ENCODE data around the gene TAX1BP1.

Gene TAX1BP1

DNA sequence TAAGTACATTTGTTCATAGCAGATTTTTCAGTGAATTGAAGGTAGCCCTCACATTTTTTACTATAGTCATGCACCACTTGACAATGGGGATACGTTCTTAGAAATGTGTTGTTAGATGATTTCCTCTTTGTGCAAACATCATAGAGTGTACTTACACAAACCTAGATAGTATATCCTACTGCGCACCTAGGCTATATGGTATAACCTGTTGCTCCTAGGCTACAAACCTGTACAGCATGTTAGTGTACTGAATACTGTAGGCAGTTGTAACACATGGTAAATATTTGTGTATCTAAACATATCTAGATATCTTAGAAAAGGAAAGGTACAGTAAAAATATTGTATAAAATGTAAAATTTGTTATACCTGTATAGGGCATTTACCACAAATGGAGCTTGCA is 41.2 kb downstream of the TAX1BP1 start:
- no peak for DNase-seq (ENCODE audit: low read depth in 2 of 2)

DNA sequence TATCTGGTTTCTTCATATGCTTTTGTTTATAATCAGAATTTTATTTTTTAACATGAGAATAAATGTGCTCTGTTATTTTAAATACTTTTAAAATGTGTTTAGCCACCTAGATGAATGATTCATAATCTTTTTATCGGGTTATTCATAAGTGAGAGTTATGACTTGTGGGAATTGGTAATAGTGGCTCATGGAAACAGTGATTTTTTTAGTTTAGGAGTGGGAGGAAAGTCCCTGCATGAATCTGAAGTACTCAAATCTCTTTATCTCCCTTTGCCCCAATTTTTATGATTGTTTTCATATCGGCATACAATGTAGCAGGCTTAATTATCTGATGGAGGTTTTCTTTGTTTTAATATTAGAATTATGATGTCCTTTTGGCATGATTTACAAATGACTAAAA is 42.9 kb downstream of the TAX1BP1 start:
- no peak for DNase-seq (ENCODE audit: low read depth in 2 of 2)

DNA sequence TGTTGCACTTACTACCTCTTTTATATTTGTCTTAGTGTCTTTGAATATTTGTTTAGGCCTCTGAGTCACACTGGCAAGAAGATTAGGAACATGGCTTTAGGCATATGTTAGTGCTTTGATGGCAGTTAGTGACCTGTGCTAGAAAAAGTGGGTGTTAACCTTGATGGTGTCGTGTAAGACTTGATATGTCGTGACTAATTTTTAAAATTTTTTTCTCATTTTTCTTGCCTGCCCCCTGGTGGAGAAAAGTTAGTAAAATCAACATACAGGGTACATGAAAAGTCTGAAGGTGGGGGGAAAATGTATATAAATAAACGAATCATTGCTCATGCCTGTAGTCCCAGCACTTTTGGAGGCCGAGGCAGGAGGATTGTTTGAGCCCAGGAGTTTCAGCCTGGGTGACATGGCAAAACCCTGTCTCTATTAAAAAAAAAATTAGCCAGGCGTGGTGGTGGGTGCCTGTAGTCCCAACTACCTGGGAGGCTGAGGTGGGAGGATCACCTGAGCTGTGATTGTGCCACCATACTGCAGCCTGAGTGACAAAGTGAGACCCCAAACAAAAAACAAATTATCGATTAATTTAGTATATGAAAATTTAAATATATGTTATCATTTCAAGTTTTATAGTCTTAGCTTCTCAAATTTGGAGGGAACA is 44.6 kb downstream of the TAX1BP1 start:
- no peak for DNase-seq (ENCODE audit: low read depth in 2 of 2)

DNA sequence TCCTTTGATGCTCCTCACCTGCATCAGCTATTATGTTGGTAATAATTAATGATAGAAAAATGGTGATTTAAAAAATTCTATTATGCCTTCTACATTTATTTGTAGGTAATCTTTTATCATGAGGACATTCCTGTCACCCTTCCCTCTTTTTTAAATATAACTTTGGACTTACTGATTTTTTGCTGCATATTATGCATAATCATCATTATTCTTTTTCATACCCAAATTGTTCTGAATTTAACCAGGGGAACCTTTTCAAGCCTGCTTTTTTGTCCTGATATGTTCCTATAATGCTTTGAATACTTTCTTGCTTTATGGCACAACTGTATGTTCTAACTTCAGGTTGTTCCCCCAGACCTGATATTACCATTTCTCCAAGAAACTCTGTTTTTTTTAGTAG is 48.5 kb downstream of the TAX1BP1 start:
- no peak for DNase-seq (ENCODE audit: low read depth in 2 of 2)

DNA sequence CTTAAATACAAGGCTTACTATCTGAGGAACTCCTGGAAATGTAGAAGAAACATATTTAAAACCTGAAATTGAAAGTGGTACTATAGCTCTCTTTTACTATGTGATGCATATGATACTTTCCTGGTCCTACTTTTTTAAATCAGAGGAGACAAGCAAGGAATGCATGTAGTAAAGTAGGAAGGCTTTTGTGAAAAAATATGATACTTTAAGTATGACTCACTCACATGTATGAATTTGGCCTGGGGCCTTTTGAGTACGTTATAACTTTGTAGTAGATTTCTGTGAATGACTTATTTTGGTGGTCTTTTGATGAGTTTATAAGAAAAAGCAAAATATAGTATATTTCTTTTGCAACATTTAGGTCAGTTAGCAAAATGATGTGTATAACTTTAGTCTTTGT is 53.8 kb downstream of the TAX1BP1 start:
- no peak for DNase-seq (ENCODE audit: low read depth in 2 of 2)

DNA sequence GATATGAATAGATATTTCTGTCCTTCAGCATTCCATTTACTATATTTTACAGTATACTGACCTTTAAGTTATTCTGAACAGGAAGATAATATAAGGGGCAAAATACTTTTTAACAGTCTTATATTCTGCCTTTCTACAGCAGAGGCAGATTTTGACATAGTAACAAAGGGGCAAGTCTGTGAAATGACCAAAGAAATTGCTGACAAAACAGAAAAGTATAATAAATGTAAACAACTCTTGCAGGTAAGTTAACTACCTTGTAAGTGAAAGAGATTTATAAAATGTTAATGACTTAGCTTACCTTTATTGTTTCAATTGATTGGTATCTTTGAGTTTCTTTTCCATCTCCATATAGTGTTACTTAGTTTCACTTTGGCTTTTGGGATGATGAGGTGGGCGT is 56.0 kb downstream of the TAX1BP1 start:
- no peak for DNase-seq (ENCODE audit: low read depth in 2 of 2)

DNA sequence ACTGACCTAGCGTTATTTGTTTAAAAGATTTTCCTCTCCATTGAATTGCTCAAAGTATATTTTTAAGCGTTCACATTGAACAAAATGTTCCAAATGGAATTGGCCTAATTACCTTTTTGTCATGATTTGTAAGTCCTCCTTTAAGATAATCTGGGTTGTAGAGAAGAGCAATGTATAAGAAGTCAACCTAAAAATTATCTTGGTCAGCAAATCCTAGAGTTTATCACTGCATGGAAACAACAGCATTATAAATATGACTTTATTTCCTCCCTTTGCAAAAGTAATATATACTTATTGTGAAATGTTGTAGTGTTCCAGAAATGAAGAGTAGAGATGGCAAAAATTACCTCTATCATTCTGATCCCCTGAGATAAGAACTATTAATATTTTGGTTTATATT is 59.2 kb downstream of the TAX1BP1 start:
- DNase-seq (ENCODE audit: low read depth in 2 of 2), result no peak

DNA sequence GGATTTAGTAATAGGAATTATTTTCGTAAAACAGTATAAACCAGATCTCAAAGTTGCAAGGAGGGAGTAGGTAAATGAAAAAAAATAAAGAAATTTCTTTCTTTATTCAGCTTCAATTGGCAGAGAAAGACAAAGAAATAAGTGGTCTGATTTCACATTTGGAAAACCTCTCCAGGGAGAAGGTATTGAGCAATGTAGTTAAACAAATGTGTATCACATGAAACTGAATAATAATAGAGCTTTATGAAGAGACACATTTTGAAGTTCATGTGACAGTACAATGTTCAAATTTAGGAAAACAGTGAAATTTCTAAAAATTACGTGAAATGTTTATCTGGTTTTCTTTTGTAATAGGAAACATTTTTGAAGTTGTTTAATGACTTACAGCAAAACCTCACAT is 63.0 kb downstream of the TAX1BP1 start:
- DNase-seq (ENCODE audit: low read depth in 2 of 2), result no peak

DNA sequence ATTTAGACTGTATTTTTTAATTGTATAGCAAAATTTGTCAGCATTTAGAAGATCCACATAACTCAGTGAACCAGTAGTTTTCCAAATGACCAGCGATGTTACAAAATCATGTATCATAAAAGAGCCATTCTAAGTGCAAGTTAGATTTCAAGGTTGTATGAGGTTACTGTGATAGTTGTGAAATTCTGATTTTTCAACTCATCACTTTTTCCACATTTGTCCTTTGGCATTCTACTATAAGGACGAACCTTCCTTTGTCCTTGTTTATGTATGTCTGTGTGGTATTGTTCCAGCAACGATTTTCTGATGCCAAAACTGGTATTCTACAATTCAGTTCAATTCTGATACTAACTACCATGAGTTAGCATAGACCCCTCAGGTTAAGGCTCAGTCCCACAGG is 64.2 kb downstream of the TAX1BP1 start:
- no peak for DNase-seq (ENCODE audit: low read depth in 2 of 2)

DNA sequence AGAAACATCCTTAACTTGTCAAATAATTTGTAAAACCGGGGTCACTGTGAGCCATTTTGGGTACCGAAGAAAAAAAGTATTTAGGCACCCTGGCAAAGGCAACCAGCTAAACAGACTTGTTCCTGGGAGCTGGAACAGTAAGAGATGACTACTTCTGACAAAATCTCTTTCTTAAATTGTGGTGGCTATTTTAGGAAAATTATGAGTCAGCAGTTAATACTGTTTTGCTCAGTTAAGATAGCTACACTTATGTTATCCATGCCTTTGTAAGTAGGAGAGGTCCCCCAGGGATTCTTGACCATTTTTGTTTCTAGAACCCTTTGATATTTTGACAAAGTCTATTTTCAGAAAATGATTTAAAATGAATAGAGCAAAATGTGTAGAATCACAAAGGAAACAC is 68.7 kb downstream of the TAX1BP1 start:
- no peak for DNase-seq (ENCODE audit: low read depth in 2 of 2)

DNA sequence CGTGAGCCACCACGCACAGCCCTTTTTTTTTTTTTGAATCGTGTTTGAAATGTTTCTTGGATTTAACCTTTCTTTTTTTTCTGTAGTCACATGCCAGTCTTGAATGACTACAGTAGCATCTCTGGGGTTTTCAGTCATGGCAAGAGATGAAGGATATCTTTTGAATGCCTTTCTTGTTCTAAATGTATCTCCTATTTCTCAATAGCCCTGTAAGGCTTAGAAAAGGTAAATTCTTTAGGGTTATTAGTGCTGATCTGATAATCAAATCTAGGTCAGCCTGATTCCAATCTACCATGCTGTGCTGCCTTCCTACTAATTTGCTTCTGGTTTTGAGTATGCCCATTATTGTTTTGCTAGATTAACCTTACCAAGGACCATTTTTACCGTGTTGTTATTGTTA is 70.2 kb downstream of the TAX1BP1 start:
- DNase-seq (ENCODE audit: low read depth in 2 of 2), result no peak

DNA sequence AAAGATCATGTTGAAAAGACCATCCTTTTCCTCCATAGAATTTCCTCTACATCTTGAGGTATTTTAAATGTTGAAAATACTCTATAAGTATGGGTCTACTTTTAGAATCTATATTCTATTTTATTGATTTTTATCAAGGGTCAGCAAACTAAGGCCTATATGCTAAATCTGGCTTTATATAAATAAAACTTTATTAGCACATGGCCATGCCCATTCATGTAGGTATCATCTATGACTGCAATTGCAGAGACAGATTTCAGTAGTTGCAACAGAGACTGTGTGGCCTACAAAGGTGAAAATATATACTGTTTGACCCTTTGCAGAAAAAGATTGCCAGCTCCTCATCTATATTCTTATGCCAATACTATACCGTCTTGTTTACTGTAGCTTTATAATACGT is 72.7 kb downstream of the TAX1BP1 start:
- no peak for DNase-seq (ENCODE audit: low read depth in 2 of 2)

DNA sequence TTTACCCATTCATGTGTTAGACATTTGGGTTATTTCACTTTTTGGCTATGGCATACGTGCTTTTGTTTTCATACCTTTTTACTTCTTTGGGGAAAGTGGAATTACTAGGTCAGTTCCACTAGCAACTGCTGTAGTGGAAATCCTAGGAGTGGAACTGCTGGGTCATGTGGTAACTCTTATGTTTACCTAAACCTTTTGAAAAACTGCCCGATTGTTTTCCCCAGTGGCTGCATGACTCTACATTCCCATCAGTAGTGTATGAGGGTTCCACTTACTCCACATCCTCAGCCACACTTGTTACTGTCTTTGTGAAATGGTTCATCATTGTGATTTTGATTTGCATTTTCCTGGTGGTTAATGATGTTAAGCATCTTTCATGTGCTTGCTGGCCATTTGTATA is 82.3 kb downstream of the TAX1BP1 start:
- no peak for DNase-seq (ENCODE audit: low read depth in 2 of 2)

DNA sequence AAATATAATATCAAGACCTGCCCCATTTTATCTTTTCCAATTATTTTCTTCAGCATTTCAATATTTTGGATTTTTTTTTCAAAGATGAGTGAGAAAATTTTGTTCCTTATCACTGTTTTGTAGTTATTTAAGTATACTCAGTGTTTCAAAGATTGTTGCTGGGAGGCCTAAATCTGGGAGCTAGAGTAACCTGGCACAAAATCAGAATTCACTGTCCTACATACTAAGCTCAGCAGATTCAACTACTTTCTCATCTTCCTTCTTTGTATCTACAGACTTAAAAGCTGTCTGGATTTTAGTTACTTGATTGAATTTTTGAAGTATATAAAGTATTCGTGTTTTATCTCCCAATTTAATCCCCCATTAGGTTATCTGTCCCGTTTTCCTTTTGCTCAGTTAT is 85.9 kb downstream of the TAX1BP1 start:
- DNase-seq (ENCODE audit: low read depth in 2 of 2), result no peak

DNA sequence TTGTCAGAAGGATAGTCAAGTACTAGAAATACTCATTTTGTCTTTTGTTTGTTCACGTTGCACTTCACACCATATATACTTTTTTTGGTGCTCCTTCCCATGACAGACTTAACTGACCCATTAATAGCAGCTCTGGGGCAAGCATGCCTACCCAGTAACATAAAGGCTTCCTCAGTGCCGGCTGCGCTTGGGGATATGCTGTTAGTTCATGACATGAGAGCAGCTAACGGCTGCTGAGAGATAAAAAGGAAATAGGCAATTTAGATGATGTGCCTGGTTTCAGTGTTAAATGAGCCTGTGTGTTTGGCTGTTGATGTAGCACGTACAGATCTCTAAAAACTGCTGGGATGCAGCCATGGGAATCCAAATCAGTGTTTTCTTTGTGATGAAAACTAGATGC is 86.4 kb downstream of the TAX1BP1 start:
- DNase-seq (ENCODE audit: low read depth in 2 of 2), result no peak

DNA sequence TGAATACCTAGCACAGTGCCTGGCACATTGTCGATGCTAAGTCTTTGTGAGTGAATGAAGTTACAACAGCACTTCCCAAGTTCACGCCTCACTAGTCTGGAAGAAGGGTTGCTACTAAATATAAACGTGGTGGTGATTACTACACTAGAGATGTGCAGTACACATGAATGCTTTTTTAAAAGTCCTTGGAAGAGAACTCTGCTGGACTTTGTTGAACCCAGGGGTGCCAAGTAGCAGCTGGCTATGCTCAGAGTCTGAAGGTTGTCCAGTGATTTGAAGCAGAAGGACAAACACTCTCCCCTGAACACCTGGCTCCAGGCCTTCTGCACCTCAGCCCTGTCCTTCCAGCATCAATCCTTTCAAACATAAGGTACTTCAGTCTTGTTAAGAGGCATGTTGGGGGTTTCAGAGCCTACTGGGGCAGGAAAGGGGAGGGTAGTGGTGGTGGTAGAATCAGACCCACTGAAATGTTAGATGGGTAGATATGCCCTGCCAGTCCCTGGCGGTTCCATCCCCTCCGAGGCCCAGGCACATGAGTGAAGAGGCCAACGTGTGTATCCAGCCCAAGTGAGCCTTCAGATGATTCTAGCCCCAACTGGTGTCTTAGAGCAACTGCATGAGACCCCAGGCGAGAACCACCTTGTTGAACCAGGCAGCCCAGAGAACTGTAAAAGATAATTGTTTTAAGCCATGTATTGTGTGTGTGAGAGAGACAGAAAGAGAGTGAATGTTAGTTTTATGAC is 94.4 kb downstream of the TAX1BP1 start:
- no peak for DNase-seq (ENCODE audit: low read depth in 2 of 2)

DNA sequence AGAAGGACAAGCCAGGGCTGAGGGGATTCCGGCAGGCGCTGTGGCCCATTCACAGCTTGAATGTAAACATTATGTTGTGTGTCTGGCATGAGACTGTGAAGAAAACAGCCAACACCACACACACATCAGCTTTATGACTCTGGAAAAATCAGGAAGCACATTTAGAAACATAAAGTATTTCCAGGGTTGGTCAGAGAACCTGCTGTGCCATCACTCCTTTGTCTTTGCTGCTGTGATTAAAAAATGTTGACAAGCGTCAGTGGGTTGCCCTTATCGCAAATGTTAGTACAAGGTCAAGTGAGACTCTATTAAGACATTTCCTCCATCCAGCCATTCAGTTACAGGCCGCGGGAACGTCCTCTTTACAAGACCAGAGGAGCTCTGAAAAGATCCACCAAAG is 95.4 kb downstream of the TAX1BP1 start:
- no peak for DNase-seq (ENCODE audit: low read depth in 2 of 2)

DNA sequence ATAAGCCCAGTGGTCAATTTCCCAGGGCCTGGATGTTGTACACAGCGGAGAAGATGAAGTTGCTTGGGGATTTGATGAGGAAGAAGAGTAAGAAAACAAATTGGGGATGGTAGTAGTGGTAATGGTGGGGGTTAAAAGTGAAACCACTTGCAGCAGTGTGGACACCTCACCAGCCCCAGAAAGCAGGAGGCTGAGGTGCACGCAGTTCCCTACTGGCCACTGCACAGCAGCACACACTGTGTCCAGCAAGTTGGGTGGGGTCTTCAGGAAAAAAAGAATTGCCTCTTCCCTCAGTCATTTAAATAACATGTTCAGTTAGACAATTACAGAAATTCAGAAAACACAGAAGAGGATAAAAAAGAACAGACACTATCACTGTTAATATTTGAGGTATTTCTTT is 96.6 kb downstream of the TAX1BP1 start:
- no peak for DNase-seq (ENCODE audit: low read depth in 2 of 2)

DNA sequence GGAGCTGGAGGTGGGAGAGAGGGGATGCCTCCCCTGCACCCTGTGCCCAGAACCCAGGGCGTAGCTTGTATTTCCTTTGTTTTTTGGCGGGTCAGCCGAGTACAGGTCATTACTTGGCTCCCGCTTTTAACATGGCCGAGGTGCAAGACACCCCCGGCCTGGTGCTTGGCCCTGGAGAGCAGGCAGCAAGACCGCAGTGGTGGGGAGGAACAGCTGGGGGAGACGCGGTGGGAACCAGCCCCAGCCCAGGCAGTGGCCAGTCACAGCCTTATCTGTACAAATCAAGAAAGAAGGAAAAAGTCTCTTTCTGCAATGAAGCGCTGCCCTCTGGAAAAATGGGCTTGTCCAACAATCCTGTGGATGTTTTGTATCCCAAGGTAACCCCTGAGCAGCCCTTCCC is 99.1 kb downstream of the TAX1BP1 start:
- no peak for DNase-seq (ENCODE audit: low read depth in 2 of 2)

DNA sequence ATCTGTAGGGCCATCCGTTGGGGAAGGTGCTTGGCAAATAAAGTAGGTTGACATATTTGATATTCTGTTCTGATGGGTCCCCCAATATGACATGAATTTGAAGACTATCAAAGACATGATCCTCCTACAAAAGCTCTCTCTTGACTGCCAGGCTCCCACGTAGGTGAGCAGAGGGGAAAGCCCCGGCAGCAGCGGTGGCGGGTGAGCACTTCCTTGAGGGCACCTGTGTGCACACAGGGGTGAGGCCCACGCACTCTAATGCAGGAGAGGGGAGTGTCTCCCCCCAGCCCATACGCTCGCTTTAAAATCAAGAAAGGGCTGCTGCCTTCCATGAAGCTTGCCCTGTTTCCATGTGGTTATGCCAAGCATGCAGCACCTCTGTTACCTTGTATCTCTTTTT is 100.4 kb downstream of the TAX1BP1 start:
- peak in 1 of 2 experiments; percentile 14 for DNase-seq (ENCODE audit: low read depth in 2 of 2)

DNA sequence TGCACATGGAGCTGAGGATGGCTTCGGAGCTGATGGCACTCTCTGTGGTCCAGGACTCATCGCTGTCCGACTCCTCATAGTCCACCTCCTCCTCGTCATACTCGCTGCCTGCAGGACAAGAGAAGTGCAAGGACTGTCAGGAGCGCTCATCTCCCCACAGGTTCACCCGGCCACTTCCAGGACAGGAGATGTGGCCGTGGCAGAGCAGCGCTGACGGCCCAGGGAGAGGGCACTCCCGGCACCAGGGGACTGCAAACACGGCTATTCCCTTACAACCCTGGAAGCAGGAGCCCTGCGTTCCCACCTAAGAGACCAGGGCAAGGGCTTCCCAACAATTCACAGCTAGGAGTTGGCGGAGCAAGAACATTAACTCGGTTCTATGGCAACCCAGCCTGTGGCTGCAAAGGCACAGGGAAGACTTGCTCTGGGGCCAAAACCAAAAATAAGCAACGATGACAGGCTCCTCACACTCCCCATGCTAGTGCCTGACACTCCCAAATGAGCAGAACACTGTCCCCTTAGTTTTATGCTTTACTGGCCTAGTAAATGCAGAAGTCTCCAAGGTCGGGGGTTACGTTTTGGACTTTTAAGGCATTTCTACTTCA is 100.9 kb downstream of the TAX1BP1 start:
- DNase-seq (ENCODE audit: low read depth in 2 of 2), result no peak

DNA sequence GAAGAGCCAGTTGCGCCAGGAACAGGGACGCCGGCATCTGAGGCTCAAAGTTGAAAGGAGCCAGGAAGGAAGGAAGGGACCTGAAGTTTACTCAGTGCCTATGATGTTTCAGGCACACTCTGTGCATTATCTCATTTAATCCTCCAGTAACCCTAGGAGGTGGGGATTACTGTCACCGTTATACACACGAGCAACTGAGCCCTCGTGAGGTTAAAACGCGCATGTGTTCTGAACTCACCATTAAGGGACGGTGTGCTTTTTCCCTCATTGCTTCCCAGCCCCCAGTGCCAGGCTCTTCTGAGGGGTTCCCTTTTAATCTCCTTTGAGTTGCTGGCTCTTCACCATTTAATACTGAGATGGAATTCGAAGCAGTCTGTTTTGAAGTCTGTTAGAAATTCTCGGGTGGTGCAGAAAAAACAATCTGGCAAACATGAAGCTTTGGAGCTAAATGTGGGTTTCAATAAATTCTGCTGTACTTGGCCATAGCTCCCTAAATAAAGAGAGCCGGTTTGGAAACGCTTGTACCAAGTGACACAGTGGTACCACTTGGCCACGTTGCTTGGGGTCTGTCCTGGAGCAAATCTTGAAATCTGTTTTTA is 102.2 kb downstream of the TAX1BP1 start:
- no peak for DNase-seq (ENCODE audit: low read depth in 2 of 2)

DNA sequence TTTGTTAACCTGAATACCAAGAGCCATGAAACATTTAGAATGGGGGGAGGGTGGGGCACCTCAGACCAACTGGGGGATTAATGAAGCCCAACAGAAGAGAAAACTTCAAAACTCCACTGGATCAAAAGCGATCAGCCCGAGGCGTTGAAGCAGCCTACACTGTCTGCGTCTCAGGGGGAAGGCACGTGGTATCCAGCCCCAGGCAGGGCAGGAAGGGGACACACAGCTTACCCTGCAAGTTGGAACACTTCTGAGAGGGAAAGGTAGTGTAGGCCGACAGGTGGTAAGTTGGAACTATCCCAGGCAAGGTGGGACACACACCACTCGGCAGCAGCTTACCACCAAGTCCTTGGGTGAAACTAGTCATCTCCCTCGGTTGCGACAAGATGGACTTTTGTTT is 102.9 kb downstream of the TAX1BP1 start:
- DNase-seq (ENCODE audit: low read depth in 2 of 2), result no peak
